ENCODE results near the gene UTS2B. TPM values are rescaled to one million over a fixed set of nuclear protein-coding genes. Genes with fewer than 3 reads are reported as not detected.

UTS2B gene
- total RNA-seq, 4 donors from 2014 or later = 0.38 TPM; not detected in 3

- Histone ChIP-seq H3K4me1 (no peaks in the 10 kb centered on the region), H3K4me3 (no peak overlapping the region), H3K9me3 (no peaks in the 10 kb centered on the region), H3K27me3 (no peaks in the 10 kb centered on the region), H3K36me3 (no peaks in the 10 kb centered on the region), H3K27ac (no peak overlapping the region)
- no peak for DNase-seq
- 47 to 49% methylated on average over 5 of the region's 5 CpGs for WGBS, 2 donors
- TF ChIP-seq CTCF (IDR thresholded peaks at IDR 0.05) (no peak), POLR2A (IDR thresholded peaks at IDR 0.05) (no peak)
- intact Hi-C loops (cut with DNase I) = no loop called here
Observed at GRCh38 chr3:191269289-191270085, 60.8 kb downstream of the UTS2B start.

DNA sequence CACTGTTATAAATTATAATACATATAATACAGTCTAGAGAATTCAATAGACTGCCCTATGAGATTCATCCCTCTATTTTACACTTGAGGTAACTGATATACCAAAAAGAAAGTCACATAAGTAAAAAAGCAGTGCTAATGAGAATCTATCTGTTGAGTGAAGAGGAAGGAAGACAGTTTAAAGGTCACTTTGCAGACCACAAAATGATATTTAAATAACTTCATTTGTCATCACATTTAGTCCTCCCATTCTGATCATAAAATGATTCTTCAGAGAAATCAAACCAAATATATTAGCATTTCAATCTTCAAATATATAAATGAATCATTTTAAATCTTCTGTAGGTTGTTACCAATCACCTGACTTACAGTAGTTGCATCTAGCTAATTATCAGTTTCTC, 61.6 kb downstream of the UTS2B start:
- TF ChIP-seq CTCF (IDR thresholded peaks at IDR 0.05) (no peak), POLR2A (IDR thresholded peaks at IDR 0.05) (no peak)
- no peak overlapping the region for H3K4me3 ChIP-seq
- H3K27me3 ChIP-seq = no peaks in the 10 kb centered on the region
- intact Hi-C loops (cut with DNase I) = no loop called here
- no peaks in the 10 kb centered on the region for H3K4me1 ChIP-seq
- no peaks in the 10 kb centered on the region for H3K36me3 ChIP-seq
- DNase-seq = no peak
- no peaks in the 10 kb centered on the region for H3K9me3 ChIP-seq
- no peak overlapping the region for H3K27ac ChIP-seq

DNA sequence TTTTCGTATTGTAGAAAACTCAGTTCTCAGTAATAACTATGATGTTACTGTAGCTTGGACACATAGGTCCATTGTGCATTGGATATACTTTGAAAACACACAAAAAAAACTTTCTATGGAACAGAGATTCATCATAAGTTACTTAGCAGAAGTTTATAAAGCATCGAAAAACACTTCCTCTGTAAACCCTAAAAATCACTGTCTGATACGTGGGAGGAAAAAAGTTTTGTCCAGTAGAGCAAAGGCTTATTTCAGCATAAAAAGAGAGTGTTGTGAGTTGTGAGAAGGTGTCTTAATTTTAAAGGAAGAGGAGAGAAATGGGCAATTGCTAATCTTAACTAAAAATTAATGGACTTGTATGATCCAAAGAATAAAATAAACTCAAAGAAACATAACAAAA, 66.5 kb downstream of the UTS2B start:
- Histone ChIP-seq H3K9me3 (no peaks in the 10 kb centered on the region), H3K27me3 (no peaks in the 10 kb centered on the region), H3K27ac (no peak overlapping the region), H3K4me3 (no peak overlapping the region), H3K4me1 (no peaks in the 10 kb centered on the region), H3K36me3 (no peaks in the 10 kb centered on the region)
- TF ChIP-seq POLR2A (IDR thresholded peaks at IDR 0.05) (no peak), CTCF (IDR thresholded peaks at IDR 0.05) (no peak)
- intact Hi-C loops (cut with DNase I) = no loop called here
- 58 to 65% methylated on average over 3 of the region's 3 CpGs for WGBS, 2 donors
- no peak for DNase-seq

- no peak for DNase-seq
- Histone ChIP-seq H3K4me3 (no peak overlapping the region), H3K27ac (peak overlapping the region in 1 of 4 donors; percentile 7), H3K36me3 (no peaks in the 10 kb centered on the region), H3K9me3 (no peaks in the 10 kb centered on the region), H3K27me3 (no peaks in the 10 kb centered on the region), H3K4me1 (no peaks in the 10 kb centered on the region)
- TF ChIP-seq POLR2A (IDR thresholded peaks at IDR 0.05) (no peak), CTCF (IDR thresholded peaks at IDR 0.05) (no peak)
- intact Hi-C loops (cut with DNase I) = no loop called here
Observed at GRCh38 chr3:191263365-191263764, 67.0 kb downstream of the UTS2B start.

DNA sequence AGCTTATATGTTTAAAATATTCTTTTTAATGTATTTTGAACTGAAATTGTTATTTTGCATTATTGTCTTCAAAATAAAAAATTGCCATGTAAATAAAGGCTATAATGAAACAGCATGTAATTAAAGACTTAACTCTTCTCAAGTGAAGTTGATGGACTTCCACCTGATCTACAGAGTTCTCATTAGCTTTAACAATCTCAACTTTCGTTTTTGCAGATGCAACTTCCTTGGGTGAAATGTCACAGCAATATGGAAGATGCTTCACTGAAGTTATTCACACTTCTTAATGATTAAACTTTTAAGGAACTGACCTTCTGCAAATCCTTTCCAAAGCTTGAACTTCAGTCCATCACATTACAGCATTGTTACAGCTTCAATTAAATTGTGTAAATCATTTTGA, 67.7 kb downstream of the UTS2B start:
- Histone ChIP-seq H3K4me3 (no peak overlapping the region), H3K27me3 (no peaks in the 10 kb centered on the region), H3K27ac (no peak overlapping the region), H3K4me1 (no peaks in the 10 kb centered on the region), H3K36me3 (no peaks in the 10 kb centered on the region), H3K9me3 (no peaks in the 10 kb centered on the region)
- no peak for DNase-seq
- no peak for TF ChIP-seq POLR2A (IDR thresholded peaks at IDR 0.05)
- no peak for TF ChIP-seq CTCF (IDR thresholded peaks at IDR 0.05)
- intact Hi-C loops (cut with DNase I) = no loop called here
- 62 to 65% methylated on average over 1 of the region's 1 CpG for WGBS, 2 donors
